Measurements from ENCODE around the gene SHC1. TPM values are rescaled to one million over a fixed set of nuclear protein-coding genes. Genes with fewer than 3 reads are reported as not detected.
A peak's percentile ranks its signal among the peaks of the same experiment; 100 is the strongest.

The SHC1 gene
- total and polyA plus RNA-seq, 2 donors (not counting 1 experiment from before 2014, with no cell fraction given) = 50.1 to 61.4 TPM

- Mint-ChIP-seq H3K27me3 (no peaks in the 10 kb centered on the region), H3K9me3 (ENCODE audit: insufficient read depth) (no peaks in the 10 kb centered on the region), H3K4me1 (peaks cover 70% of the 10 kb centered on the region), H3K4me3 (peak overlapping the region; percentile 92), H3K27ac (peak overlapping the region; percentile 96)
- H4K20me1 ChIP-seq (ENCODE audit: control insufficient read depth, insufficient read depth, low read length, poor library complexity, severe bottlenecking) = peaks cover 59% of the 10 kb centered on the region
- peak overlapping the region; percentile 99 for H3K27ac ChIP-seq (ENCODE audit: low read length in 2 of 2)
- H3K9me3 ChIP-seq (ENCODE audit: control extremely low read depth in 1 of 3, control insufficient read depth in 2 of 3, insufficient read depth in 1 of 3, low read length in 2 of 3) = no peaks in the 10 kb centered on the region
- 80% methylated on average over 1 of the region's 2 CpGs for WGBS (ENCODE audit: insufficient coverage)
- no peak overlapping the region for H2AFZ ChIP-seq (ENCODE audit: insufficient read depth, low read depth, low read length, poor library complexity, severe bottlenecking)
- peak overlapping the region; percentile 85 for H3K4me2 ChIP-seq (replicated peaks; ENCODE audit: low read depth, low read length, poor library complexity, severe bottlenecking)
- ChIA-PET POLR2A (interaction anchor here (0.6 to 3.4 kb wide), 5 partner anchors 13 to 57 kb away, joined by 3 to 26 read pairs (median 5); partner anchors contain the start of genes CKS1B and PMVK), CTCF (interaction anchor here (0.6 to 6.1 kb wide), 4 partner anchors 17 to 63 kb away, joined by 3 to 46 read pairs (median 27); partner anchors contain the start of gene PMVK)
- H3K4me3 ChIP-seq (ENCODE audit: control extremely low read depth in 1 of 5, extremely low read depth in 1 of 5, insufficient read depth in 1 of 5, low read depth in 2 of 5, low read length in 4 of 5) = peak overlapping the region in 1 of 5 experiments; percentile 2
- peaks cover 2 to 38% of the 10 kb centered on the region in 2 experiments for H3K36me3 ChIP-seq (replicated peaks in 1 of 2; ENCODE audit: control extremely low read depth in 1 of 2, control insufficient read depth in 1 of 2, extremely low read depth in 1 of 2, insufficient read depth in 2 of 2, low read length in 1 of 2)
- H3K79me2 ChIP-seq (ENCODE audit: control insufficient read depth, insufficient read depth, low read length) = peaks cover 80% of the 10 kb centered on the region
- no peaks in the 10 kb centered on the region for H3K27me3 ChIP-seq (replicated peaks in 1 of 4; ENCODE audit: control extremely low read depth in 1 of 4, control insufficient read depth in 3 of 4, insufficient read depth in 4 of 4, low read length in 3 of 4)
- H3K4me1 ChIP-seq (ENCODE audit: control insufficient read depth in 2 of 2, insufficient read depth in 2 of 2, low read length in 2 of 2) = peaks cover 52 to 63% of the 10 kb centered on the region in 2 donors
- peak overlapping the region; percentile 97 for H3K9ac ChIP-seq (ENCODE audit: low read length)
- ATAC-seq (ENCODE audit: low read depth) = no peak
- intact Hi-C loops (cut with micrococcal nuclease) = loop anchor here (2.0 kb wide), 1 partner anchor 109 kb away; the partner anchor contains the start of gene EFNA4
- TF ChIP-seq CTCF (IDR thresholded peaks at IDR 0.05) = no peak
- DNase-seq = no peak
These were observed 16.9 kb downstream of the SHC1 start for GRCh38 chr1:154953611-154954038.

DNA sequence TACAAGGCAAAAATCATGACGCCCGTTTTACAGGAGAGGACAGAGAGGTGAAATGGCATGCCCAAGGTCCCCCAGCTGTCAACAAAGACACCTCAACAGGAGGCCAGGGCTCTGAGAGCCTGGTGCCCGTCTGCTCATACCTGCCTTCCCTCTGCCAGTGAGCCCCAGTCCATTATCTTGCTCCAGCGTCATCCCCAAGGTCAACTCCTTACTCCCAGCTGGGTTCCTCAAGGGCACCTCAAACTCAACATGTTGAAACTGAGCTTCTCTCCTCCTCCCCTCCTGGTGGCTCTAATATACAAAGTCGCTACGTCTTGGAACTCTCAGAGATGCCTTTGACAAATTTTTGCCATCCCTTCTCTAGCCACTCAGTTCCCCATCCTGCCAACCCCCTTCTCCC lies 17.9 kb downstream of the SHC1 start:
- no peak overlapping the region for H3K9ac ChIP-seq (ENCODE audit: low read length)
- H3K27me3 ChIP-seq (replicated peaks in 1 of 4; ENCODE audit: control extremely low read depth in 1 of 4, control insufficient read depth in 3 of 4, insufficient read depth in 4 of 4, low read length in 3 of 4) = no peaks in the 10 kb centered on the region
- TF ChIP-seq CTCF (IDR thresholded peaks at IDR 0.05) (no peak), EZH2 (IDR thresholded peaks at IDR 0.05; ENCODE audit: borderline replicate concordance, insufficient read depth, low read depth, low read length, poor library complexity, severe bottlenecking) (no peak)
- H4K20me1 ChIP-seq (ENCODE audit: control insufficient read depth, insufficient read depth, low read length, poor library complexity, severe bottlenecking) = peaks cover 61% of the 10 kb centered on the region
- no peak for DNase-seq
- H3K4me3 ChIP-seq (ENCODE audit: control extremely low read depth in 1 of 5, extremely low read depth in 1 of 5, insufficient read depth in 1 of 5, low read depth in 2 of 5, low read length in 4 of 5) = peak overlapping the region in 1 of 5 experiments; percentile 21
- intact Hi-C loops (cut with micrococcal nuclease) = no loop called here
- no peak for ATAC-seq (ENCODE audit: low read depth)
- 85% methylated on average over 6 of the region's 6 CpGs for WGBS (ENCODE audit: insufficient coverage)
- Mint-ChIP-seq H3K4me1 (peaks cover 69% of the 10 kb centered on the region), H3K4me3 (peak overlapping the region; percentile 65), H3K27me3 (no peaks in the 10 kb centered on the region), H3K27ac (peak overlapping the region; percentile 96), H3K9me3 (ENCODE audit: insufficient read depth) (no peaks in the 10 kb centered on the region)
- CTCF ChIA-PET = interaction anchor here (0.9 to 6.1 kb wide), 7 partner anchors 8 to 98 kb away, joined by 3 to 34 read pairs (median 6); partner anchors contain the start of genes ADAM15, PMVK and PYGO2
- peaks cover 2 to 39% of the 10 kb centered on the region in 2 experiments for H3K36me3 ChIP-seq (replicated peaks in 1 of 2; ENCODE audit: control extremely low read depth in 1 of 2, control insufficient read depth in 1 of 2, extremely low read depth in 1 of 2, insufficient read depth in 2 of 2, low read length in 1 of 2)
- H3K4me1 ChIP-seq (ENCODE audit: control insufficient read depth in 2 of 2, insufficient read depth in 2 of 2, low read length in 2 of 2) = peaks cover 52 to 63% of the 10 kb centered on the region in 2 donors
- peak overlapping the region; percentile 85 for H3K4me2 ChIP-seq (replicated peaks; ENCODE audit: low read depth, low read length, poor library complexity, severe bottlenecking)
- H3K9me3 ChIP-seq (ENCODE audit: control extremely low read depth in 1 of 3, control insufficient read depth in 2 of 3, insufficient read depth in 1 of 3, low read length in 2 of 3) = no peaks in the 10 kb centered on the region
- POLR2A ChIA-PET = interaction anchor here (0.6 to 2.2 kb wide), 7 partner anchors 9 to 46 kb away, joined by 3 to 9 read pairs (median 5); partner anchors contain the start of genes PMVK and PYGO2
- H3K79me2 ChIP-seq (ENCODE audit: control insufficient read depth, insufficient read depth, low read length) = peaks cover 78% of the 10 kb centered on the region
- H2AFZ ChIP-seq (ENCODE audit: insufficient read depth, low read depth, low read length, poor library complexity, severe bottlenecking) = no peak overlapping the region
- H3K27ac ChIP-seq (ENCODE audit: low read length in 2 of 2) = peak overlapping the region; percentile 99

Data from B cell (primary cell).